ENCODE results near the gene CSTF3.
"Not testable (repeated sequence)": the region's sequence is repeated elsewhere in the genome, so short reads cannot be mapped to it uniquely, and the experiment has no call there.

The CSTF3 gene

DNA sequence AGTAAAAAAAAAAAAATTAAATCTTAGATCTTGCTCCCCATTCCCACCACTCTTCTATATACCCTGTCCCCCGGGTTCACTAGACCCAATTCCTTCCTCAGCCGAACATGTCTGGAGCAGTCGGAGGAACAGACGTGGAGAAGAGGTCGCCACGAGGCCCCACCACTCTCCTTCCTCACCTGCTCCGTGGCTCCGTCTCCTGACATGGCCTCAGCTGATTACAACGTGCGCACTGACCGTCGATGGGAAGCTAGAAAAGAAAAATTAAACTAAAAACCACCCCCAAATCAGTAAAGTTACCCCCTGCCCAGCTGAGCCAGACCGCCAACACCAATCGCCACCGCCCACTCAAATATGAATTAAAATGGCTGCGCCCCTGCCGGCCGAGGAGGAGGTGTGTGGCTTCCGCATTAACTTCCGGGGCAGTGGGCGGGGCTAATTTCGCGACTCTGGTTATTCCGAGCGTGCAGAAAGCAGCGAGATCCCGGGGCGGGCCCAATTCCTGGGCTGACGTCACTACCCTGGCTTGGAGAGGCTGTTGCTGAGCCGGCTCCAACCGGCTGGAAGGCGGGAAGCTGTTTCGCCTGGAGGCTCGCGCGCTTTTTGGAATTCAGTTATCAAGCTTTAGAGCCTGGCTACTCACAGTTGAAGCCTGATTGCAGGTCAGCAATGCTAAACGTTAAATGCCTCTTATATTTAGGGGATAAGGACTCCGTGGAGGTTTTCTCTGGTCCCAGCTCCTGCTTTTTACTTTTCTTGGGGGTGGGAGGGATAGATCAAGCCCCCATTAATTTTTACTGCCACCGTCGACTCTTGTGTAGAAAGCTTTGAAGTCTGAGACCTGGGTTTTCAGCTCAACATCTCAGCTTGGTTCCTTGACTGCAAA is at the start of gene CSTF3:
CSTF3 (minus strand) TSS at position 361 of the 886 bp plus-strand sequence; CDS start at position 206, 155 bp downstream.
- DNase-seq: peak; percentile 98

DNA sequence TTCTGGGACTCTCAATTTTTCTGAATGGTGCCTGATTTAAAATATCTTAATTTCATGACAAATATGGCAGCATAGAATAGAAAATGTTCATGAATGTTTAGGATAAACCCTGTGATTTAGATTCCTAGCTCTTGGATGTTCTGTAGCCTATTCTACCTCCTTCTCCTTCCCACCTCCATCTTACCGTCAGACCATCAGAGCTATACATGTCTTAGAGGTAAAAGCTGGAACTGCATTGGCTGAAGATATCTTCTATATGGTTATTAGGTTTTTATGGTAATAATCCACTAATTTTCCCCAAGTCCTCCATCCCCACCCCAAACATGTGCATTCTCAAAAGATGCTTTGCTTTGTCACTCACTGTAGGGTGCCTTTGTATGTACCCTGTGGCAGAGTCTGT is 46.9 kb upstream of the CSTF3 start:
- no peak for DNase-seq

DNA sequence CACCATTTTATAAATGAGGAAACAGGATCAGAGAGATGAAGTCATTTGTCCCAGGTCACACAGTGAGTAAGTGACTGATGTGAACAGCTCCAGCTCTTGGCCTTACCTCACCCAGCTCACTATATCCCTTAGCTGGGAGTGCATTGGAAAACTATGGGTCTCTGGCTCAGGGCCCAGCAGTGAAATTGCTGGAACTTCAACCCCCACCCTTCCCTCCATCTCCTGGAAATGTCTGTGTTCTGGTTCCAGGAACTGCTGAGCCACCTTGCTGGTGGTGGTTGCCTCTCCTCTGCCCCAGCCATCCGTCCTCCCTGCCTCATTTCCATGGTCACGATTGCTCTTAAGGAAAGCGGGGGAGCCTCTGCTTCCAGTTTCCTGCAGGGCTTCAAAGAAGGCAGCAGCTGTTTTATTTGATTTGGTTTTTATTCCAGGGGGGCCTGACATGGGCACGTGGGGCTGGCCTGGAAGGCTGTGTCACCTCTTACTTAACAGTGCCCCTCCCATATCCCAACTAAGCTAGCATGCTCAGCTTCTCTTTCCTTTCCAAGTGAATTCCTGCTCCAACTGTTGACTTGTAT is 46.2 kb upstream of the CSTF3 start:
- no peak for DNase-seq

DNA sequence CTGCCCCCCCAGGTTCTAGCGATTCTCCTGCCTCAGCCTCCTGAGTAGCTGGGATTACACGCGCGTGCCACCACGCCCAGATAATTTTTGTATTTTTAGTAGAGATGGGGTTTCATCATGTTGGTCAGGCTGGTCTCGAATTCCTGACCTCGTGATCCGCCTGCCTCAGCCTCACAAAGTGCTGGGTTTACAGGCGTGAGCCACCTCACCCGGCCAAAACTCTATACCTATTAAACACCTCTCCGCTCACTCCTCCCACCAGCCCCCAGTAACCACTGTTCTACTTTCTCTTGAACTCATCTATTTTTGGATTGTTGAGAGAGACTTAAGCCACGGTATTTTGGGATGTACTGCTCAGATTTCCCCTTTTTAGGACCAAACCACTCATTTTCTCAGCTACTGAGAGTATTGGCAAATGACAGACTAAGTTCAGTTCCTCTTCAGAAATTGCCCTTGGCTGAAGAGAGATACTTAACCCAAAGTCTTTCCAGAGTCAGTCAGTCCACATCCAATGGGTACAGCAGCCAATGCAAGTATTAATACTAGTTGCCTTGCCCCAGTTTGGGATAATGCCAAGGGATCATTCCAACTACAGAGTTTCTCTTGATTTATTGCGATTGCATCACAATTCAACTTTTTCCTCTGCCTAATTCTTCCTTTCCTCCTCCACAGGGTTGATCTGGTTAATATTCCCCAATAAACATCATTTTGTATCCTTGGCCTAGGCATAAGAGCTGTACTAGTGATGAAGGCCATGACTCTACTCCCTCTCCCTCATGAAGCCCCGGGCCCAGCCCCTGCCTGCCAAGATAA is 36.8 kb upstream of the CSTF3 start:
- DNase-seq: no peak

DNA sequence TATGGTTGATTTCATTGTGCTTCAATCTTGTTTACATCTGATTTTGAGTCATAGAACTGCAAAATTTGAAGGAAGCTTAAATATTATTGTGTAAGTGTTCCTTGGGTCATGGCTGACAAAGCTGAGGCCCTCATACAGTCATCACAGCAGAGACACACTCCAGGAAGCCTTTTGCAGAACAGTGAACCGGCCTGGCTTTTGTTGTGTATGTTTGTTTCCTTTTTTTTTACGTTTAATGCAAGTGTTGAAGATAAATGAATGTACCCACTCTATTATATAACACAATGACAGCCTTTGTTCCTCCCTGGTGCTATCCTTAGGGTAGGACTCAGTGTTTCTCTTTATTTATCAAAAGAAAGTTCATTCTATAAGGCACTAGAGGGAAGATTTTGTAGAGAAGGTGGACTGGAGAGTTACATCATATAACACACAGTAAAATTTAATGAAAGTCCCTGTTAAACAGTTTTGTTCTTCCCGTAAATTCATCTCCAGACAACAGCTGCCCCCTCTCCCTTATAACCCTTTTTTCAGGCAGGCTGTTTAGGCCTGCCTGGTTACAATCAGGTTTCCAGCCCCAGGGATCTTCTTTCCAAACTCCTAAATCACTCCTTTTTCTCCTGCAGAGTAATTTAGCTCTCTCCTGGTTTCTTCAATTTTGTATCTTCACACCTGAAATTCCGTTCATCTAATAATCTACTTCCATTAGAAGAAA is 34.3 kb upstream of the CSTF3 start:
- DNase-seq: peak; percentile 33

DNA sequence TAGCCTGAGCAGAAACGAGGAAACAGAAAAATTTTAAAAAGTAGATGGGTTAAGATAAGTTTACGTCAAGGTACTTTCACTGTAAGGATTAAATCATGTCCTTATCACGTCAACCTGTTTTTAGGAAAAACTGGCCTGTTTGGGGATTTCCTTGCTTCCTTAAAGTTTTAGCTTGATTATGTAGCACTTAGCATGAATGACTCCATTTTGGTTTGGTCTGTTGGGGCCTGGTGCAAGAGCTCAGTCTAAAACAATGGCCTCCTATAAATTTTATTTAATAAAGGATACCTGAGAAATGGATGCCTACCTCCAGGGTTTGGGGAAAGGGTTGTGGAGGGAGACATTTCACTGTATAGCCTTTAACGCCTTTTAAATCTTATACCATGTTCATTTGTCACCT is 33.2 kb upstream of the CSTF3 start:
- no peak for DNase-seq

DNA sequence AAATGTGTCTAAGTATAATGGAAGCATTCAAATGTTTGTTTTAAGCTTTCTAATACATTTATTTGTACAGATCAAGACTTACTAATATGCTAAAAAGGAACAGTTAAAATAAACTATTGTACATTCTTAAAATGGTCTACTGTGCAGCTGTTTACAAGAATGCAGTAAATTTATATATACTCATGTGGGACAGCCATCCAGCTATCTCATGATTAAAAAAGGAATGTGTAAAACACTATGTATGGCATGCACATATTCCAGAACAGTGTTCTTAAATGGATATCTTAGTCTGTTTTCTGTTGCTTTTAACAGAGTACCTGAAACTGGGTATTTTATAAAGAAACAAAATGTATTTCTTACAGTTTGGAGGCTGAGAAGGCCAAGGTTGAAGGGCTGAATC is 30.2 kb upstream of the CSTF3 start:
- no peak for DNase-seq

DNA sequence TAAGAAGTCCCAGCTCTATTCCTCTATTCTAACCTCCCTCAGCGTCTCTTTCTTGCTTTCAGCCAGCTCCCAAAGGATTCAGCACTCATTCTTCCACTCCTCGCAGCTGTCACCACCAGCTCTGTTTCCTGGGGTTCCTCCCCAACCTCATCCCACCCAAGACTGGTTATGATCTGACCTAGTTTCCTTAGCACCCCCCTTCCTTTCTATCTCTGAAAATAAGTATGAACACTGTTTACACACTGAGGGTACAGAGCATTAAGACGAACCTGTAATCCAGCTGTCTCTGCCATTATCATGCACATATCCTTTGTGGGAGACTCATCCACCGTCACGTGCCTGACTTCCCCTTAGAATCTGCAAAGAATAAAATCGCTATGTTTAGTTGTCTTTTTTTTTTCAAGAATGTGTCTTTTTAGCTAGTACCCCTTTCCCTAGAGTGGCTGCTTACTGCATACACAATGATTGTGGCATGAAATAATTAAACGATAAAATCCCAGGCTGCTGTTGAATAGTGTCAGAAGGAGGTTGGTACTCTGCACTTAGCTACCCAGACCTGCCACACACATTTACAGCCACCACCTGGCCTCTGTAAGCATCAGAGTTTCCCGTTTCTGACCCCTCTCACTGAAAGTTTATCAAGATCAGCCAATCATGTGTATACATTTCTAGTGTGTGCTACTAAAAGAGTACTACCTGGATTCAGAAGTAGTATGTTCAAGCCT is 26.9 kb upstream of the CSTF3 start:
- DNase-seq: peak; percentile 31

DNA sequence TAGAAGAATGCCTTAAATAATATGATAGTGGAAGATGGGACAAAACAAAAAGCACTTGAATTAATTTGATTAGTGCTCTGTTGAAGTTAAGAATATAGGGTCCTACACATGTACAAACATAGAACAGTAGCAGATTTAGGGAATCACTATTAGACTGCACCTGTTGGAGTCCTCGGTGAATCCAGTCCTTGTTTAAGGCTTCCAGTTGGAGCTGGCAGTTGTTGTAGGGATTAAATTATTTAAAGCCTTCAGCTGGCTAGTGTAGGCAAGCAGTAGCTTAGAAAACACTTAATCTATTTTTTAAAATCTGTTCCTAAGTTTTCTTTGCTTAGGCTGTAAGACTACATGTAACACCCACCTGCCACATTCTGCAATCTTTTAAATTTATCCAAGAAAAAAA is 24.5 kb upstream of the CSTF3 start:
- no peak for DNase-seq

DNA sequence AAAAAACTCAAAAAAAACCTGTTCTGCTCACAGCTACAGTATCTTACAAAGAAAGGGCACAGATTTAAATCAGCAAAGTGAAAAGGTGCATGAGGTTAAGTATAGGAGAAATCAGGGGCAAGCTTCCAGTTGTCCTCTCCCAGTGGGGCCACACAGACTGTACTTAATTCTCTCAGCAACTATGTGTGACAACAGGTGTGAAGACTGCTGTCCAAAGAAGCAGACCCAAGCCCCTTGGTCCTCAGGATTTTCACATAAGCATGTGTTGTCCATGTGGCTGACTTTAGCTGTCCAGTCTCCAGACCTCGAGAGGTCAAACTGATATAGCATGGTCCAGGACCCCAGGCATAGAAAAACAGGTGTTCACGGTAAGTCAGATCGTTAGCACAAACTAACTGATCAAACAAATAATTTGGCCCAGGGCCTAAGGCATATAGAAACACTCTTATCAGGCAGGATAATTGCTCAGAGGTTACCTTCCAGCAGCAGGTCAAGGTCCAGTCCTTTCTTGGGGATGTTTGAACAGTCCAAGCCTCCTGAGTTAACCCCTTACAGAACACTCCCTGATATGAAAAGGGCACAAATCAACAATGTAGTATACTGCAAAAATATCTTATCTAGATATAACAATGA is 21.1 kb upstream of the CSTF3 start:
- no peak for DNase-seq

DNA sequence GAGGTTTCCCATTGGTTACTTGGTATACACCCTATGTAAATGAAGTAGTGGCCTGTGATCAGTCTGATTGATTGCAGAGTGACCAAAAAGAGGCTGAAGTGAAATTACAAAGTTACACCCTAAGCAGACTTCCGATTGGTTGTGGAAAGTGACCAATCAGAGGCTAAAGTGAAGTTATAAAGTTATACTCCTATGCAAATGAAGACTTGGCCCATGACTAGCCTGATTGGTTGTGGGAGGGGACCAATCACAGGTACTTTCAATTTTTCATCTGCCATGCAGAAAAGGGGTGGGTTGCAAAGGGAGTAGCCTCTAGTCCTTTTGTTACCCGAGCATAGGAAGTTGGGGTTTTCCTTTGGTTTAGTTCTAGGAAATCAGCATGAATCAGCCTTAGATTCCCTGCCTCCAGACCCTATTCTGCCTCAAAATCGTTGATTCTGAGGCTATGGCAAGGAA is 18.1 kb upstream of the CSTF3 start:
- DNase-seq: no peak

DNA sequence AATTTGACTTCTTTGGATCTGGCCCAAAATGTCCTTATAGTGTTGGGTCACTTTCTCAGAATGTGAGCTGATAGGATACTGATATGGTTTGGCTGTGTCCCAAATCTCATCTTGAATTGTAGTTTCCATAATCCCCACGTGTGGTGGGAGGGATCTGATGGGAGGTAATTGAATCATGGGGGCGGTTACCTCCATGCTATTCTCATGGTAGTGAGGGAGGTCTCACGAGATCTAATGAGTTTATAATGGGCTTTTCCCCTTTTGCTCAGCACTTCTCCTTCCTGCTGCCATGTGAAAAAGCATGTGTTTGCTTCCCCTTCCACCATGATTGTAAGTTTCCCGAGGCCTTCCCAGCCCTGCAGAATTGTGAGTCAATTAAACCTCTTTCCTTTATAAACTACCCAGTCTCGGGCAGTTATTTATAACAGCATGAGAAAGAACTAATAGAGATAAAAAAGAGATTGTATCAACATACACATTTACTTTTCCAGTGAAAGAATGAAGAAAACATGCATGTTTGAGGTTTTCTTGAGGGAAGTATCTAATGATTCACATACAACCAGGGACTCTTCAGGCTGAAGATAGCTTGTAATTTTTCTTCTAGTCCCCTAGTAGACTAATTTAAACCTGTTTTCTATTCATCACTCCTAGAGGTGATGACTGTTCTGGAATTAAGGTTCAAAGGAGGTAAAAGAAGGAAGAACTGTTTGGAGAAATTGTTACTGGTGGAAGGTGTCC is 17.3 kb upstream of the CSTF3 start:
- DNase-seq: peak; percentile 33

DNA sequence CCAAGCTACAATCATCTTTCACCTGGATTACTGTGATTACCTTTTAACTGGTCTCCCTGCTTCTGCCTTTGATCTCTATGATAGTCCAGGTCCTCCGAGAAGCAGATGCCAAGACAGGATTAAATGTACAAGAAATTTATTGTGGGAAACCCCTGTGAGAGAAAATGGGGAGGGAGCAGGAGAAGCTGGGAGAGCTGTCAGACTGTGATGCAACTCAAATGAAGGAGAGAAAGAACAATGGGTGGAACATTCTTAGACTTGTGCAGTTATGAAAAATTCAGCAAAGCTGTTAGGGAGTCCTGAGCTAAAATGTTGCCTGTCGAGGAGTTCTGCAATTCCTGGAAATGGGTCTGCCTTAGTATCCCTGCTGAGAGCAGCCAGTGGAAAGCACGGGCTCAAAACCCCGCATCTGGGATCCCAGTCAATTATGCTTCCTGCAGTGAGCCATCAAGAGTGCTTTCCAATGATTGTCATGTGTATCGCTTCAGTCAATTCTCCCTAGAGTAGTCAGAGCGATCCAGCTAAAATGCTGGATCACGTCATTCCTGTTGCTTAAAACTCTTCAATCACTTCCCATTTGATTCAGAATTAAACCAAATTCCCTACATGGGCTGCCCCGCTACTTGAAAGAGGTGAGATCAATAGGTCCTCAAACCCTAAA is 16.5 kb upstream of the CSTF3 start:
- DNase-seq: peak; percentile 33

DNA sequence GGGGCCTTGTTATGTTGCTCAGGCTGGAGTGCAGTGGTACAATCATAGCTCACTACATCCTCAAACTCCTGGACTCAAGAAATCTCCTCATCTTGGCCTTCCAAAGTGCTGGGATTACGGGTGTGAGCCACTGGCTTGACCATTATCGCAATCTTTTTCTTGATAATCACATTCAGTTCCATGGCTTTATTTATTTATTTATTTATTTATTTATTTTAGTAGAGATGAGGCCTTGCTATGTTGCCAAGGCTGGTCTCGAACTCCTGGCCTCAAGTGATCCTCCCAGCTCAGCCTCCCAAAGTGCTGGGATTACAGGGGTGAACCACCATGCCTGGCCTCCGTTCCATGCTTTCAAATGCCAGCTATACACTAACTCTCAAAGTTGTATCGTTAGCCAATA is 15.5 kb upstream of the CSTF3 start:
- not testable (repeated sequence) for DNase-seq

DNA sequence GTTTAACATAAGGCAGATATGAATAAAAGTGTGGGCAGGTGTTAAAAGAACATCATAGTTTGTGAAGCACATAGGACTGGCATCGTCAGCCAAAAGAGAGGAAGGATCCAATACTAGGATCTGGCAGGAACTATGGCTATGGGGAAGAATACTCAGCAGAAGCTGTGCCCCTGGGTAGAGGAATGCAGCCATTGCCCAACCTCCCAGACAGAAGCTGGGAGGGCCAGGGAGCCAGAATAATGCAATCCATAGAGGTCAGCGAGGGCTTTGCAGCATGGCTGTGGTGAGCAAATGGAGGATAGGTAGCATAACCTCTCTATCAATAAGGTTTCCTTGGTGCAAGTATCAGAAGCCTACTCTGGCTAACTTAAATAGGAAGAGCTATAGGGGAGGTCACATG is 11.7 kb upstream of the CSTF3 start:
- no peak for DNase-seq

DNA sequence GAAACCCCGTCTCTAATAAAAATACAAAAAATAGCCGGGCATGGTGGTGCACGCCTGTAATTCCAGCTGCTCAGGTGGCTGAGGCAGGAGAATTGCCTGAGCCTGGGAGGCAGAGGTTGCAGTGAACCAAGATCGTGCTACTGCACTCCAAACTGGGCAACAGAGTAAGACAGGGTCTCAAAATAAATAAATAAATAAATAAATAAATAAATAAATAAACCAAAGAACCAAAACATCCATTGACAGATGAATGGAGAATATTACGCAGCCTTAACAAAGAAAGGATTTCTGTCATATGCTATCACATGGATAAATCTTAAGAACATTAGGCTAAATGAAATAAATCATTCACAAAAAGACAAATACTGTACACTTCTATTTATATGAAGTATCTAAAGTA is 11.1 kb upstream of the CSTF3 start:
- DNase-seq: no peak

DNA sequence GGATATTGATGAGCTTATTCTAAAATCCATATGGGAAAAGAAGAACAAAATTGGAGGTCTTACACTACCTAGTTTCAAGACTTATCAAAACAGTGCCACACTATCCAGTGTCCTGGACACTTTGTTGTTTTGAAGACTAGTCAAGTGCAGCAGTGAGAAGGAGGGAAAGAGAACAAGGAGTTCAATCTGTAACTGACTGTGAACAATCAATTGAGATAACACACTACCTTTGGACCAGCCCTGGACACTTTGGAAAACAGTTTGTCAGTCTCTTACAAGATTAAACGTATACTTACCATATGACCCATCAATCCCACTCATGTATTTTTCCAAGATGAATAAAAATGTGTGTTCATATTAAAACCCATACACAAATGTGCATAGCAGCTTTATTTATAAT is 10.0 kb upstream of the CSTF3 start:
- no peak for DNase-seq

DNA sequence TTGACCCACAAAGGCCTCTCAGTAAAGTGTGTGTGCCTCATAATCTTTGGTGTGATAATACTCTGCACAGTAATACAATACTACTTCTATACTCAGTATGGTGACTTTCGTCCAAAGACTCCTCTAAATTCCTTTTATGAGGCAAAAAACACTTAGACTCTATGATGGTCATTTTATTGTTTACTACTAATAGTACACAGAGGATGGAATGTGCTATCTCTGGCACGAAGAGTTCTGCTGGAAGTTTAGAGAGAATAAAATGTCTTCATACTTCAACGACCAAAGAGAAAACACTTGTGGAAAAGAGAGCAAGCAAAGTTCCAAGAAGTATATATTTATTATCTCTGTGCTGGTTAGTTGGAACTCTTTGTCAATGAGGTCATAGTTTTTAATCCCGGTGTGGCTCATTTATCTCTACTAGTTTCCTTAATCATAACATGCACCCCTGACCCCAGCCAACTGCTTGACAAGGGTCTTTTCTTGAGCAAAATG is 7.5 kb upstream of the CSTF3 start:
- no peak for DNase-seq

DNA sequence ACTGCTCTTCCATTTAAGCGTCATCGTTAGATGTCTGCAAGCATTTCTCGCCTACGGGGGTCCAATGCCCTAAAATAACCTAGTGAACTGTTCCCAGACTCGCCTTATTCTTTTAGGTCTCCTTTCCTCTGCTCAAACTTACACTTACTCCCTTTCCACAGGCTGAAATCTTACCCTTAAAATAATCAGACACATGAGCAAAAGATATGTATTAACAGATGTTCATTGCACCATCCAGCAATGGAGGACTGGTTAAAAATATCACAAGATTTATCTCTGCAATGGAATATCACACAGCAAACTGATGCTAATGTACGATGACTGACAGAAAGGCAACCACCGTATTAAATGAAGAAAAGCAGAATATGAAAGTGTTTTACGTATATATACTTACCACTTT is 1.6 kb upstream of the CSTF3 start:
- no peak for DNase-seq

DNA sequence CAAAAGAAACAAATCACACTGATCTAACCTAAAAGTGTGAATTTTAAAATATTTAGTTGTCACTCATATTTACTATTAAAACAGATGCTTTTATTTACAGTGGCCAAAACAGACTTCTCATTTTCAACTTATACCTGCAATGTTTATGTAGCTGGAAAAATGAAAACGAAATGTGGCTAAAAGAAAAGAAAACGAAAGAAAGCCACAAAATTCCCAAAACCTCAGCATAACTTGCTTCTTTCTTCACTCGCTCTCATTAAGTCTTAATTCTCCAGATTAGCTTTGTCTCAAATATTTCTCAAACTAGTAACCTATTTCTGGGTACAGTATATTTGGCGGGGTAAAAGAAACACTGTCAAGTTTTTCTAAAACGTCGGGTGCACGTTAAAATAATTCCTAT is 693 bp downstream of the CSTF3 start:
- no peak for DNase-seq
